HCT116 (cell line): ENCODE measurements around the gene PHKB. TPM values are rescaled to one million over a fixed set of nuclear protein-coding genes. Genes with fewer than 3 reads are reported as not detected.

Experiments used
- ATAC-seq: fragments of 200-7000 bp; cut with Tn5 transposase; 2 replicates; pipeline ENCODE4 v1.9.1; 2020; ENCODE audit warnings: mild to moderate bottlenecking, moderate library complexity
- BruUV-seq: library from RNA; stranded (reverse); fragments of 400-500 nt; replicated peaks from 2 replicates; lab custom pipeline; 2021; lab: Mats Ljungman, UMichigan
- CTCF ChIA-PET: fragments of 300-600 bp; sonication (Branson Sonifier 250); formaldehyde crosslinking; loops from one replicate; lab custom pipeline; 2021; ENCODE audit warnings: antibody characterized with exemption; lab: Charles Lee
- POLR2A ChIA-PET: fragments of 300-600, 350-600 bp; sonication (Branson Sonifier 250); formaldehyde crosslinking; loops from one replicate; lab custom pipeline; 2021; ENCODE audit warnings: antibody characterized with exemption; lab: Charles Lee
- RAD21 ChIA-PET, 2 experiments: fragments of 300-600 bp; sonication (Branson Sonifier 250); formaldehyde crosslinking; loops; one replicate each; lab custom pipeline; 2023; ENCODE audit warnings: low total read pairs in 2 of 2; ENCODE audit not compliant: uncharacterized antibody in 2 of 2, unreplicated experiment in 2 of 2, low non-redundant PET in 1 of 2; lab: Charles Lee
- DNase-seq: peaks from one replicate; pipeline ENCODE4 v3.0.0-alpha.2; 2010; ENCODE audit warnings: low read depth, low spot score
- H2AFZ ChIP-seq: fragments of 200-600 bp; shearing (Covaris generic), sonication (generic); 2 replicates; pipeline ENCODE4 v1.6.1; 2017; ENCODE audit warnings: low read depth, mixed run types, mixed read lengths, antibody characterized with exemption, low read length; ENCODE audit not compliant: poor library complexity, severe bottlenecking
- H3K27ac ChIP-seq: 2 replicates; pipeline ENCODE4 v1.5.1; 2012; ENCODE audit warnings: low read depth, low read length
- H3K27me3 ChIP-seq: fragments of 200-600 bp; sonication (generic); 2 replicates; pipeline ENCODE4 v1.6.1; 2016; ENCODE audit warnings: mixed run types, low read length, mixed read lengths; ENCODE audit not compliant: insufficient read depth
- H3K36me3 ChIP-seq, 2 experiments: fragments of 200-500 bp in 1 of 2; fragments of 200-600 bp in 1 of 2; sonication (Bioruptor generic) in 1 of 2; sonication (generic) in 1 of 2; 2 replicates each; pipeline versions ENCODE4 v1.5.1 to v1.6.1; 2014 to 2016; ENCODE audit warnings: low read length in 2 of 2, inconsistent platforms in 1 of 2, mixed read lengths in 1 of 2, mixed run types in 1 of 2; ENCODE audit not compliant: insufficient read depth in 2 of 2, control insufficient read depth in 1 of 2
- H3K4me1 ChIP-seq, 2 experiments: fragments of 200-600 bp in 1 of 2; sonication (generic) in 1 of 2; 2 replicates each; pipeline versions ENCODE4 v1.5.1 to v1.6.1; 2012 to 2017; ENCODE audit warnings: low read length in 2 of 2, inconsistent platforms in 1 of 2, mild to moderate bottlenecking in 1 of 2, mixed read lengths in 1 of 2, mixed run types in 1 of 2, moderate library complexity in 1 of 2; ENCODE audit not compliant: insufficient read depth in 2 of 2, control insufficient read depth in 1 of 2
- H3K4me2 ChIP-seq: fragments of 200-600 bp; sonication (generic); 2 replicates; pipeline ENCODE4 v1.6.1; 2017; ENCODE audit warnings: mixed run types, low read length, mixed read lengths
- H3K4me3 ChIP-seq, 2 experiments: fragments of 200-600 bp in 1 of 2; sonication (generic) in 1 of 2; replicated peaks in 1 of 2; 2 replicates each; pipeline ENCODE4 v1.5.1; 2011 to 2016; ENCODE audit warnings: low read length in 2 of 2, control low read depth in 1 of 2, low read depth in 1 of 2, mild to moderate bottlenecking in 1 of 2, mixed read lengths in 1 of 2, mixed run types in 1 of 2
- H3K79me2 ChIP-seq: fragments of 200-600 bp; sonication (generic); 2 replicates; pipeline ENCODE4 v1.6.1; 2017; ENCODE audit warnings: mild to moderate bottlenecking, mixed run types, low read length, moderate library complexity, mixed read lengths; ENCODE audit not compliant: insufficient read depth
- H3K9ac ChIP-seq: fragments of 200-600 bp; sonication (generic); 2 replicates; pipeline ENCODE4 v1.6.1; 2016; ENCODE audit warnings: low read length, mixed read lengths
- H3K9me2 ChIP-seq: fragments of 200-600 bp; sonication (generic), shearing (Covaris generic); 2 replicates; pipeline ENCODE4 v1.6.1; 2017; ENCODE audit warnings: mixed run types, mild to moderate bottlenecking, moderate library complexity; ENCODE audit not compliant: insufficient read depth
- H3K9me3 ChIP-seq, 2 experiments: fragments of 200-500 bp in 1 of 2; fragments of 200-600 bp in 1 of 2; sonication (Bioruptor generic) in 1 of 2; sonication (generic) in 1 of 2; 2 replicates each; pipeline ENCODE4 v1.6.1; 2014 to 2017; ENCODE audit warnings: low read length in 2 of 2, mixed read lengths in 2 of 2, inconsistent platforms in 1 of 2, low read depth in 1 of 2, mild to moderate bottlenecking in 1 of 2, mixed run types in 1 of 2, moderate library complexity in 1 of 2; ENCODE audit not compliant: control insufficient read depth in 1 of 2, insufficient read depth in 1 of 2
- H4K20me1 ChIP-seq: fragments of 200-600 bp; sonication (generic), shearing (Covaris generic); 2 replicates; pipeline ENCODE4 v1.6.1; 2017; ENCODE audit warnings: mixed run types, mild to moderate bottlenecking, moderate library complexity; ENCODE audit not compliant: insufficient read depth
- CEBPB ChIP-seq: IDR thresholded peaks from 2 replicates; pipeline ENCODE4 v1.6.1; 2012; ENCODE audit warnings: low read depth
- EGR1 ChIP-seq: IDR thresholded peaks from 2 replicates; pipeline ENCODE4 v1.6.1; 2012; ENCODE audit warnings: low read depth
- ELF1 ChIP-seq: IDR thresholded peaks from 2 replicates; pipeline ENCODE4 v1.6.1; 2012; ENCODE audit warnings: low read depth, borderline replicate concordance
- FOSL1 ChIP-seq: IDR thresholded peaks from 2 replicates; pipeline ENCODE4 v1.6.1; 2012; ENCODE audit warnings: low read depth
- MAX ChIP-seq: IDR thresholded peaks from 2 replicates; pipeline ENCODE4 v1.6.1; 2012
- RAD21 ChIP-seq: IDR thresholded peaks from 2 replicates; pipeline ENCODE4 v1.6.1; 2012; ENCODE audit warnings: low read depth, mild to moderate bottlenecking
- REST ChIP-seq: IDR thresholded peaks from 2 replicates; pipeline ENCODE4 v1.6.1; 2012; ENCODE audit warnings: low read depth
- SP1 ChIP-seq: IDR thresholded peaks from 2 replicates; pipeline ENCODE4 v1.6.1; 2012; ENCODE audit warnings: low read depth
- SRF ChIP-seq: IDR thresholded peaks from 2 replicates; pipeline ENCODE4 v1.6.1; 2012; ENCODE audit warnings: low read depth
- TCF7L2 ChIP-seq: IDR thresholded peaks from 2 replicates; pipeline ENCODE4 v1.7.0; 2011; ENCODE audit warnings: borderline replicate concordance, inconsistent platforms; ENCODE audit not compliant: insufficient read depth, insufficient read length; ENCODE audit errors: extremely low read depth
- ZBTB33 ChIP-seq: IDR thresholded peaks from 2 replicates; pipeline ENCODE4 v1.6.1; 2011; ENCODE audit warnings: mild to moderate bottlenecking, low read length, moderate library complexity; ENCODE audit not compliant: insufficient replicate concordance; ENCODE audit errors: extremely low read depth
- intact Hi-C: fragments of 100-400 bp; cut with micrococcal nuclease; formaldehyde crosslinking; loops from 2 replicates; pipeline ENCODE4 v1.10.0; 2022
- total RNA-seq: library from RNA; stranded (reverse); gene quantifications from one replicate; pipeline ENCODE4 v1.2.1, GENCODE V29; 2021; ENCODE audit not compliant: unreplicated experiment

Gene PHKB
- total RNA-seq, 1 experiment from 2014 or later: 30.5 TPM

- Histone ChIP-seq H3K79me2 (no peaks in the 10 kb centered on the region), H3K27me3 (no peaks in the 10 kb centered on the region), H3K4me2 (no peak overlapping the region), H3K4me3 (no peak overlapping the region), H3K9me2 (no peaks in the 10 kb centered on the region), H3K4me1 (no peaks in the 10 kb centered on the region), H3K9ac (no peak overlapping the region), H4K20me1 (no peaks in the 10 kb centered on the region), H2AFZ (no peak overlapping the region), H3K9me3 (no peaks in the 10 kb centered on the region), H3K27ac (no peak overlapping the region)
- CTCF ChIA-PET: no interaction called here
- POLR2A ChIA-PET: no interaction called here
- BruUV-seq: no TSS peak
- ATAC-seq: no peak
- no peak for DNase-seq
- RAD21 ChIA-PET: no interaction called here
- TF ChIP-seq SRF: no peak
- TF ChIP-seq, all 23 proteins: peak for 0
- intact Hi-C loops: no loop called here
- H3K36me3 ChIP-seq: no peaks in the 10 kb centered on the region
These were observed 183.5 kb downstream of the PHKB start for GRCh38 chr16:47644661-47645060.

GRCh38 chr16:47646914-47647313 is 185.8 kb downstream of the PHKB start:
- H3K4me3 ChIP-seq: no peak overlapping the region
- no peak overlapping the region for H3K27ac ChIP-seq
- ATAC-seq (no peak), DNase-seq (no peak)
- intact Hi-C loops: no loop called here
- H3K4me1 ChIP-seq: no peaks in the 10 kb centered on the region
- ChIA-PET POLR2A (interaction anchor here (0.6 kb wide), 1 partner anchor 198 kb away, joined by 3 read pairs; no protein-coding TSS in a partner anchor), RAD21 (no interaction called here), CTCF (no interaction called here)
- no peaks in the 10 kb centered on the region for H4K20me1 ChIP-seq
- no peak overlapping the region for H3K4me2 ChIP-seq
- no TSS peak for BruUV-seq
- no peaks in the 10 kb centered on the region for H3K36me3 ChIP-seq
- no peak for TF ChIP-seq ELF1
- no peak for TF ChIP-seq TCF7L2
- TF ChIP-seq FOSL1: no peak
- no peak for TF ChIP-seq EGR1
- TF ChIP-seq MAX: no peak
- TF ChIP-seq ZBTB33: no peak
- no peak for TF ChIP-seq RAD21
- TF ChIP-seq REST: no peak
- no peak for TF ChIP-seq SP1
- TF ChIP-seq SRF: no peak
- no peak for TF ChIP-seq CEBPB
- H3K9ac ChIP-seq: no peak overlapping the region
- H3K79me2 ChIP-seq: no peaks in the 10 kb centered on the region
- H3K9me3 ChIP-seq: no peaks in the 10 kb centered on the region
- H3K27me3 ChIP-seq: no peaks in the 10 kb centered on the region
- H3K9me2 ChIP-seq: no peaks in the 10 kb centered on the region
- H2AFZ ChIP-seq: no peak overlapping the region
